Right ventricle myocardium superior (tissue), 1 donor: ENCODE data around the gene AVEN. TPM values are rescaled to one million over a fixed set of nuclear protein-coding genes. Genes with fewer than 3 reads are reported as not detected.
"Not testable (repeated sequence)": the region's sequence is repeated elsewhere in the genome, so short reads cannot be mapped to it uniquely, and the experiment has no call there.

Experiments
- ATAC-seq: fragments of 200-7000 bp; cut with Tn5 transposase; one replicate; pipeline ENCODE4 v1.9.1; 2020; ENCODE audit warnings: mild to moderate bottlenecking; ENCODE audit not compliant: poor library complexity
- DNase-seq: peaks from one replicate; pipeline ENCODE4 v3.0.0-alpha.2; 2020
- intact Hi-C: fragments of 100-400 bp; cut with DNase I; formaldehyde crosslinking; loops from one replicate; pipeline ENCODE4 v1.11.2; 2022
- long read RNA-seq: library from polyadenylated mRNA; unstranded; transcript quantifications from one replicate; pipeline ENCODE4 v2.0.0, GENCODE V29; 2021
- total RNA-seq: library from RNA; stranded (reverse); fragmentation: NEBNext Ultra II Directional; extraction: Animal tissue kit (Norgen Biotek cat#: 25700); gene quantifications from one replicate; pipeline ENCODE4 v1.2.1, GENCODE V29; 2021
- donor health status: DM: no; HTN: yes; CAD: no; lungs with severe emphysema.

AVEN gene
- 30.6 TPM for total RNA-seq
- long read RNA-seq, transcript AVEN-201 (6 exons, 1,605 nt), result major isoform, 102 of 106 reads
- long read RNA-seq, partial matches to known transcripts, result 1 of 106 reads
- long read RNA-seq, other reads (novel, unspliced or antisense), result 3 of 106 reads

- peak; percentile 72 for DNase-seq
- intact Hi-C loops, result no loop called here
- peak; percentile 77 for ATAC-seq
Observed at GRCh38 chr15:34038871-34039789, at the start of gene AVEN. Gene AVEN, minus strand, starts transcription at chr15:34039204. Its CDS starts 158 bp downstream, at chr15:34039046.

GRCh38 chr15:34085746-34086145 is 46.7 kb upstream of the AVEN start:
- ATAC-seq (no peak), DNase-seq (no peak)
- intact Hi-C loops, result no loop called here

- no peak for ATAC-seq
- DNase-seq, result no peak
- intact Hi-C loops, result no loop called here
Observed at GRCh38 chr15:34084086-34084485, 45.1 kb upstream of the AVEN start.

GRCh38 chr15:34079904-34080303 is 40.9 kb upstream of the AVEN start:
- intact Hi-C loops, result no loop called here
- DNase-seq (no peak), ATAC-seq (no peak)

- DNase-seq (no peak), ATAC-seq (no peak)
- intact Hi-C loops, result no loop called here
Observed at GRCh38 chr15:34078900-34079299, 39.9 kb upstream of the AVEN start.

GRCh38 chr15:34076785-34077184 is 37.8 kb upstream of the AVEN start:
- intact Hi-C loops, result no loop called here
- DNase-seq, result no peak
- ATAC-seq, result no peak

GRCh38 chr15:34070003-34070402 is 31.0 kb upstream of the AVEN start:
- intact Hi-C loops, result no loop called here
- no peak for ATAC-seq
- DNase-seq, result no peak

- DNase-seq, result no peak
- no peak for ATAC-seq
- intact Hi-C loops, result no loop called here
Observed at GRCh38 chr15:34065941-34066340, 26.9 kb upstream of the AVEN start.

GRCh38 chr15:34065261-34065660 is 26.3 kb upstream of the AVEN start:
- intact Hi-C loops, result no loop called here
- ATAC-seq, result no peak

GRCh38 chr15:34064438-34064837 is 25.4 kb upstream of the AVEN start:
- DNase-seq, result no peak
- no peak for ATAC-seq
- intact Hi-C loops, result no loop called here

More at GRCh38 chr15:34065261-34065660, 26.3 kb upstream of the AVEN start:
- DNase-seq, result no peak

- intact Hi-C loops, result loop anchor here (2.0 kb wide), 1 partner anchor 151 kb away; the partner anchor contains the start of gene KATNBL1
- DNase-seq (no peak), ATAC-seq (no peak)
Observed at GRCh38 chr15:34059946-34060345, 20.9 kb upstream of the AVEN start.

- DNase-seq (no peak), ATAC-seq (no peak)
- intact Hi-C loops, result no loop called here
Observed at GRCh38 chr15:34059476-34059875, 20.5 kb upstream of the AVEN start.

GRCh38 chr15:34056911-34057310 is 17.9 kb upstream of the AVEN start:
- DNase-seq, result no peak
- no peak for ATAC-seq
- intact Hi-C loops, result no loop called here

GRCh38 chr15:34055868-34056595 is 17.0 kb upstream of the AVEN start:
- intact Hi-C loops, result no loop called here
- no peak for DNase-seq
- no peak for ATAC-seq

GRCh38 chr15:34054081-34054707 is 15.2 kb upstream of the AVEN start:
- DNase-seq (no peak), ATAC-seq (no peak)
- intact Hi-C loops, result no loop called here

- ATAC-seq, DNase-seq, intact Hi-C loops: not testable (repeated sequence)
Observed at GRCh38 chr15:34050385-34050784, 11.4 kb upstream of the AVEN start.

GRCh38 chr15:34049112-34049511 is 10.1 kb upstream of the AVEN start:
- ATAC-seq (no peak), DNase-seq (no peak)
- intact Hi-C loops, result no loop called here

- ATAC-seq (no peak), DNase-seq (no peak)
- intact Hi-C loops, result no loop called here
Observed at GRCh38 chr15:34047893-34048775, 9.1 kb upstream of the AVEN start.
